ENCODE measurements around the gene TK2. TPM values are rescaled to one million over a fixed set of nuclear protein-coding genes. Genes with fewer than 3 reads are reported as not detected.
A peak's percentile ranks its signal among the peaks of the same experiment; 100 is the strongest.

TK2 gene
- total RNA-seq, 1 donor from 2014 or later: 13.1 TPM

DNA sequence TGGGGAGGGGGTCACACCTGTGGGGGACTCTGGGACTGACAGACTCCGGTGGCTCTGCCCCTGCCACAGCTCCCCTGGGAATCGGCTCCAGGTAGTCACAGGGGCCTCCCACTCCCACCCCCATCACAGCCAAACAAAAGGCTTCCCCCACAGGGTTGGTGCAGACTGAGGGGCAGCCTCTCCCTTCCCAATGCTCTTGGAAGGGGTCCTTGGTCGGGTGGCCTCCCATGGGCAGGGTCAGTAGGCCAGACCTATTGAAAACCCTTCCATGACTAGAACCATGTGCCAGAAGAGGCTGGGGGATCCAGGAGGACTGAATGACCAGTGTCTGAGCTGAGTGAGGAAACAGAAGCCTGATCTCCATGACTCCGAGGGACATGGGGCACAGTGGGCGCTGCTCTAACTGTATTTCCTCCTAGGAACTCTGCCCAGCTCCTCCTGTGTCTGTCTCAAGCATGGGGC lies 28.6 kb downstream of the TK2 start:
- no peak overlapping the region for H3K27ac Mint-ChIP-seq (ENCODE audit: unreplicated experiment)
- H3K27me3 Mint-ChIP-seq (ENCODE audit: unreplicated experiment): peaks cover 7% of the 10 kb centered on the region
- H3K36me3 Mint-ChIP-seq (ENCODE audit: low read depth, unreplicated experiment): peaks cover 21% of the 10 kb centered on the region
- no peak for DNase-seq (ENCODE audit: low spot score)
- H3K4me3 Mint-ChIP-seq (ENCODE audit: unreplicated experiment): no peak overlapping the region
- no peaks in the 10 kb centered on the region for H3K9me3 Mint-ChIP-seq (ENCODE audit: unreplicated experiment)
- H3K4me1 Mint-ChIP-seq (ENCODE audit: unreplicated experiment): peaks cover 73% of the 10 kb centered on the region
- TF ChIP-seq, protein P1, sequence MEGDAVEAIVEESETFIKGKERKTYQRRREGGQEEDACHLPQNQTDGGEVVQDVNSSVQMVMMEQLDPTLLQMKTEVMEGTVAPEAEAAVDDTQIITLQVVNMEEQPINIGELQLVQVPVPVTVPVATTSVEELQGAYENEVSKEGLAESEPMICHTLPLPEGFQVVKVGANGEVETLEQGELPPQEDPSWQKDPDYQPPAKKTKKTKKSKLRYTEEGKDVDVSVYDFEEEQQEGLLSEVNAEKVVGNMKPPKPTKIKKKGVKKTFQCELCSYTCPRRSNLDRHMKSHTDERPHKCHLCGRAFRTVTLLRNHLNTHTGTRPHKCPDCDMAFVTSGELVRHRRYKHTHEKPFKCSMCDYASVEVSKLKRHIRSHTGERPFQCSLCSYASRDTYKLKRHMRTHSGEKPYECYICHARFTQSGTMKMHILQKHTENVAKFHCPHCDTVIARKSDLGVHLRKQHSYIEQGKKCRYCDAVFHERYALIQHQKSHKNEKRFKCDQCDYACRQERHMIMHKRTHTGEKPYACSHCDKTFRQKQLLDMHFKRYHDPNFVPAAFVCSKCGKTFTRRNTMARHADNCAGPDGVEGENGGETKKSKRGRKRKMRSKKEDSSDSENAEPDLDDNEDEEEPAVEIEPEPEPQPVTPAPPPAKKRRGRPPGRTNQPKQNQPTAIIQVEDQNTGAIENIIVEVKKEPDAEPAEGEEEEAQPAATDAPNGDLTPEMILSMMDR (IDR thresholded peaks at IDR 0.05; ENCODE audit: unreplicated experiment): no peak

DNA sequence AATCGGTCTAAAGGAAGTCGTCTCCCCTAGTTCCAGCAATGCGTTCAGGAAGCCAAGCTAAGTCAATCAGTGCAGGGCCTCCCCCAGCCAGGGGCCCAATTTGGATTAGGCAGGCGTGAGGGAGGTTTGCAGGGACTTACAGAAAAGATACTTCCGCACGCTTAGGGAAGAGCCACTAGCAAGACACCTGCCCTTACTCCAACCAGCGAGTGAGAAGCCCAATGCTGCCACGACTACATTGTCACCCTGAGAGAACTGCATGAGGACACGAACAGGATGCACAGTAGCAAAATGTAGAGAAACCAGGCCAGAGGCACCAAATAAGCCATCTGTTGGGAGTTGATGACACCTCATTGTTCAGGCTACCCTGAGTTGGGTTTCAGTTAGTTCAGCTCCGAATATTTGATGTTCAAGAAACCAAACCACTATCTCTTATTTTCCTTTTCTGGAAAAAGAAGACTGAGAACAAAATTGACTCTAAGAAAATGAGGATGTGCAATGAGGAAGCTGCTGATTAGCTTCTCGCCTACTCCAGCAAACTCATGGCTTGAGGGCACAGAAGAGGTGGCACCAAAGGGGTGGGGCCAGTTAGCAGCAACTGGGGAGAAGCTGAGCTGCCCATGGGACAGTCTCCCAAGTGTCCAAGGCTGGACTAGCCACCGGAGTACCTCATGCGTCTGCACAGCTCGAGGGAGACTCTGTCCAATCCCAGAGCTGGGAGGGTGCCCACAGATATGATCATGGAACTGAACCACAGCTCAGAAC lies 29.3 kb downstream of the TK2 start:
- no peak for DNase-seq (ENCODE audit: low spot score)
- H3K27me3 Mint-ChIP-seq (ENCODE audit: unreplicated experiment): peaks cover 7% of the 10 kb centered on the region
- peaks cover 74% of the 10 kb centered on the region for H3K4me1 Mint-ChIP-seq (ENCODE audit: unreplicated experiment)

DNA sequence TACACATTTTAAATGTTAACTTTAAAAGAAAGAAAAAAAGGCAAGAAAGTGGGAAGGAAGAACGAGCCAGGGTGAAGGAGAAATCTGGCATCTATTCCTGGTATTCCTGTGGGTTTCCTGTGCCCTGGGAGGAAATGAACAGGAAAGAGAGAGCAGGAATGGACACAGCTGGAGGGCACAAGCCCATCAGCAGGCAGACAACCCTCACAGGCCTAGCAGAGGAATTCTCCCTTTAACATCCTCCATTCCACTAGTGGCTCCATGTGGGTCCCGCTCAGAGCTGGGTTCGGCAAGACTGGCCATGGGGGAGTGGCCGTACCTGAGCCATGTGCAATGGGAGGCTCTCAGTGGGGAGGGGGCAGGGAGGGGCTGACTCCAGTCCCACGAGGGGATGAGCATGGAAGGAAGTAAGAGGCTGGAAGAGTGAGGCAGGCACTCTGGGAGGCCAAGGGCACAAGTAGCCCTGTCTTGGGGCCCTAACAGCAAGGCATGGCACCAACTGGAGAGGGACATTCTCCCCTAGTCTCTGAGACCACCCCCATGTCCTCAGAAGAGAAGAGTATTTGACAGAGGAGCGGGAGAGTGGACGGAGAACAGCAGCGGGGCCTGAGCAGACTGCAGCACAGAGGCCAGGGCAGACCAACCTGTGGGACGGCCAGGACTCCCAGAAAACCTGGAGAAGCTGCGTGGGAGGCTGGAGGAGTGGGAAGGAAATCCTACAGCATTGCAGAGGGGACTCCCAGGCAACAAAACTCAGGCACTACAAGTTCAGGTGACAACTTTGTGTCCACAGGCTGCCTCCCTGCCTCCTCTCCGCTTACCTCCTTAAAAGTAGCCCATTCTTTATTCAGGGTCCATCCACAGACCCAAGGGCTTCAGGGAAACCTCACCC lies 30.2 kb downstream of the TK2 start:
- peak overlapping the region; percentile 21 for H3K4me3 Mint-ChIP-seq (ENCODE audit: unreplicated experiment)
- peak overlapping the region; percentile 75 for H3K27ac Mint-ChIP-seq (ENCODE audit: unreplicated experiment)
- peaks cover 7% of the 10 kb centered on the region for H3K27me3 Mint-ChIP-seq (ENCODE audit: unreplicated experiment)
- peaks cover 74% of the 10 kb centered on the region for H3K4me1 Mint-ChIP-seq (ENCODE audit: unreplicated experiment)
- H3K36me3 Mint-ChIP-seq (ENCODE audit: low read depth, unreplicated experiment): peaks cover 13% of the 10 kb centered on the region
- H3K9me3 Mint-ChIP-seq (ENCODE audit: unreplicated experiment): no peaks in the 10 kb centered on the region
- TF ChIP-seq, protein P1 (IDR thresholded peaks at IDR 0.05; ENCODE audit: unreplicated experiment): no peak
- DNase-seq (ENCODE audit: low spot score): no peak

More for the DNA sequence above, 29.3 kb downstream of the TK2 start:
- peaks cover 17% of the 10 kb centered on the region for H3K36me3 Mint-ChIP-seq (ENCODE audit: low read depth, unreplicated experiment)
- H3K27ac Mint-ChIP-seq (ENCODE audit: unreplicated experiment): no peak overlapping the region
- TF ChIP-seq, protein P1 (IDR thresholded peaks at IDR 0.05; ENCODE audit: unreplicated experiment): no peak
- no peak overlapping the region for H3K4me3 Mint-ChIP-seq (ENCODE audit: unreplicated experiment)
- no peaks in the 10 kb centered on the region for H3K9me3 Mint-ChIP-seq (ENCODE audit: unreplicated experiment)

DNA sequence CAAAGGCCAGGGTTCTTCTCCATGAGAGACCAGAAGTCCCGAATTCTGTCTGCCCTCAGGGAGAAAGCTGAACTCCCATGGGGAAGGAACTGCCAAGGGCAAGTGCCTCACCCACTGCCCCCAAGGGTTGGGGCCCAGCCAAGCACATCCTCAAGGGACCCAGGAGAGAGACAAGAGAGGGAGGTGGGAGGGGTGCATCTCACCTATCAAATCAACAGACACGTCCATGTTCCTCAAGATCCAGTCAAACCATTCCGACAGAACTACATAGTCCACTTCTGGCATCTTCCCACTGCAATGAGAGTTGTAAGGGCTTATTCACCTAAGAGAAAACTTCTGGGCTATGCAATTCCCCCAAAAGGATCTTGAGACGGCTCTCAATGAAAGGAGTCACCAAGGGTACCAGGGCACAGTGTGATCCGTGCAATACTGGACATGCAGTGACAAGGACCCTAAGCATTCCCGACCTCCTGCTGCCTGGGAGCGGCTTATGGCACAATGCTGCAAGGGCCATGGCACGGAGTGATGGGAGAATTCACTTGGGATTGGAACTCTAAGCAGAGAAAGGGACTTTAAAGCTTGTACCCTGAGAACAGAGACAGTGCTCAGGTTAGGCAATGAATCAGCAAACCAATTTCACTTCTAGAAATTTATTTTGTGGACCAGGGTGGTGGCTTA lies 32.2 kb downstream of the TK2 start:
- no peak overlapping the region for H3K4me3 Mint-ChIP-seq (ENCODE audit: unreplicated experiment)
- no peak for DNase-seq (ENCODE audit: low spot score)
- no peaks in the 10 kb centered on the region for H3K9me3 Mint-ChIP-seq (ENCODE audit: unreplicated experiment)
- peaks cover 74% of the 10 kb centered on the region for H3K4me1 Mint-ChIP-seq (ENCODE audit: unreplicated experiment)
- H3K27ac Mint-ChIP-seq (ENCODE audit: unreplicated experiment): peak overlapping the region; percentile 100
- H3K36me3 Mint-ChIP-seq (ENCODE audit: low read depth, unreplicated experiment): peaks cover 14% of the 10 kb centered on the region
- peaks cover 6% of the 10 kb centered on the region for H3K27me3 Mint-ChIP-seq (ENCODE audit: unreplicated experiment)
- TF ChIP-seq, protein P1 (IDR thresholded peaks at IDR 0.05; ENCODE audit: unreplicated experiment): no peak

Measured in endothelial cell (in vitro differentiated cells).